Stimulated activated CD8-positive, alpha-beta memory T cell treated with anti-CD3 and anti-CD28 coated beads, Interleukin-7, amount 100 ng/mL, for 24 hours (primary cell): ENCODE measurements around the gene NR1H3.
"Not testable (repeated sequence)": the region's sequence is repeated elsewhere in the genome, so short reads cannot be mapped to it uniquely, and the experiment has no call there.

ENCODE experiments used
- DNase-seq: peaks from one replicate; pipeline ENCODE4 v3.0.0-alpha.2; 2020; ENCODE audit warnings: low read depth

The NR1H3 gene

GRCh38 chr11:47306484-47306844, 48.7 kb downstream of the NR1H3 start:
- no peak for DNase-seq

DNA sequence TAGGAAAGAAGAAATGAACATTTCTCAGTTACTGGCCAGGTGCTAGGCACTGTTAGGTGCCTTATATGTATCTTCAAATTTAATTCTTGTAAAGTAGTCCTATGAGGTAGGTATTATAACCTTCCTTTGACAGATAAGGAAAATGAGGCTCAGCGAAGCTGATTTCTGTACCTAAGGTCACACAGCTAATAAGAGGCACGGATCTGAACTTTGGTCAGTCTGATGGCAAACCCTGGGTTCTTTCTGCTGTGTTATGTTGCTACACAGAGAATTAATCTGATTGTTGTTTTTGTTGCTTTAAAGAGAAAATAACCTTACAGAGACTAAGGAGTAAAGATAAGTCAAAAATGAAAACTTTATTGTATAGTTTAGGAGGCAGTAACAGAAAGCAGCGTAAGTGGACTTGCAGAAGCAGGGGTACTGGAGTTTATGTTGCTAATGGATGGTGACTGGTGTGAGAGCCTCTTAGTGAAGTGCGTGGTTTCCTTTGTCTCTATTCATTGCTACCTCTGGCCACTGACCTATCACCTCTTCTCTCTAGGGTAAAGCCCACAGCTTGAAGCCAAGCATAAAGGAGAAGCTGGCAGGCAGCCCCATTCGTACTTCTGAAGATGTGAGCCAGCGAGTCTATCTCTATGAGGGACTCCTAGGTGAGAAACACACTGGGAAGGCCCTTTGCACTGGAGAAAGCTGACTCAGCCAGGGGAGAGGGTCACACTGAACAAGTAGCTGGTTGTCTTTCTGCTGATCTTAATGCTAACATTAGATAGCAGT, 50.4 kb downstream of the NR1H3 start:
- no peak for DNase-seq

GRCh38 chr11:47314992-47315391, 57.2 kb downstream of the NR1H3 start:
- no peak for DNase-seq

GRCh38 chr11:47316501-47316900, 58.7 kb downstream of the NR1H3 start:
- DNase-seq = not testable (repeated sequence)

DNA sequence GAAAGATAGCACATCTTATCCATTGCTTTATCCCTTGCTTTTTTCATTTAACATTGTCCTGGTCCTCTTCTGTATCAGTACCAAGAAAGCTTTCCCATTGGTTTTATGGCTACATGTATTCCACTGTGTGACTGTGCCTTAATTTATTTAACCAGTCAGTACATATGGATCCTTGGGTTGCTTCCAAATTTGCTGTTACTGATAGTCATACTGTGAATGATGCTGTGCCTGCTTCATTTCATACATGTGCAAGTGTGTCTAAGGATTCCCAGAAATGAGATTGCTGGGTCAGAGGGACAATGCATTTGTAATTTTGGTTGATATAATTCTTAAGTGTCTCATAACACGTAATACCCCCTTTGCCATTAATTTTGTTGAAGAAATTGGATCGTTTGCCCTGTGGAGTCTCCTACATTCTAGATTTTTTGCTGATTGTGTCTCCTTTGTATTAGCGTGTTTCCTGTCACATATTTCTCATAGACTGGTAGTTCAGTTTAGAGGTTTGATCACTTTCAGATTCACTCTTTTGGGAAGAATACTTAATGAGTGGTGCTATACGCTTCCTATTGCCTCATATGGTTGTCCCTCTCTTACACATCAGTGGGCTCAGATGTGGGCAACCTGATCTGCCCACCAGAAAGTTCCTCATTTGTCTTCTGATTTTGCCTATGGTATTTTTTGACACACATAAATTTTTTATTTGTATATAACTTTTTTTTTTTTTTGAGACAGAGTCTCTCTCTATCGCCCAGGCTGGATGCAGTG, 59.5 kb downstream of the NR1H3 start:
- no peak for DNase-seq

- no peak for DNase-seq
Measured at GRCh38 chr11:47318166-47318565, 60.4 kb downstream of the NR1H3 start.
